Muscle layer of duodenum (tissue), 2 donors: ENCODE data around the gene EYS.

Experiments
- H3K27ac ChIP-seq: one replicate; pipeline ENCODE4 v1.7.0; 2013; ENCODE audit warnings: mild to moderate bottlenecking, low read length
- H3K27me3 ChIP-seq: one replicate; pipeline ENCODE4 v1.7.0; 2013; ENCODE audit warnings: low read depth, mild to moderate bottlenecking, control low read depth, low read length
- H3K36me3 ChIP-seq, 2 donors: one replicate each; pipeline ENCODE4 v1.7.0; 2013; ENCODE audit warnings: low read length in 2 of 2, control low read depth in 1 of 2, mild to moderate bottlenecking in 1 of 2; ENCODE audit not compliant: insufficient read depth in 2 of 2, control insufficient read depth in 1 of 2
- H3K4me1 ChIP-seq, 2 donors: one replicate each; pipeline ENCODE4 v1.7.0; 2013; ENCODE audit warnings: low read length in 2 of 2, mild to moderate bottlenecking in 2 of 2, control low read depth in 1 of 2, moderate library complexity in 1 of 2; ENCODE audit not compliant: insufficient read depth in 2 of 2, control insufficient read depth in 1 of 2
- H3K4me3 ChIP-seq, 2 donors: one replicate each; pipeline ENCODE4 v1.7.0; 2013; ENCODE audit warnings: low read length in 2 of 2, low read depth in 1 of 2, mild to moderate bottlenecking in 1 of 2
- H3K9me3 ChIP-seq, 2 donors: one replicate each; pipeline ENCODE4 v1.7.0; 2013; ENCODE audit warnings: low read length in 2 of 2, control low read depth in 1 of 2, mild to moderate bottlenecking in 1 of 2; ENCODE audit not compliant: control insufficient read depth in 1 of 2
- donor health status: healthy.

Gene EYS

GRCh38 chr6:64006246-64006645 is 1700.8 kb downstream of the EYS start:
- H3K27me3 ChIP-seq: no peaks in the 10 kb centered on the region
- H3K9me3 ChIP-seq: peaks cover 0 to 3% of the 10 kb centered on the region in 2 donors
- H3K4me3 ChIP-seq: no peak overlapping the region
- no peaks in the 10 kb centered on the region for H3K4me1 ChIP-seq
- H3K36me3 ChIP-seq: no peaks in the 10 kb centered on the region
- H3K27ac ChIP-seq: no peak overlapping the region

- Histone ChIP-seq H3K4me1 (no peaks in the 10 kb centered on the region), H3K27ac (no peak overlapping the region), H3K9me3 (no peaks in the 10 kb centered on the region), H3K27me3 (no peaks in the 10 kb centered on the region), H3K4me3 (no peak overlapping the region), H3K36me3 (no peaks in the 10 kb centered on the region)
Observed at GRCh38 chr6:64000818-64001491, 1706.1 kb downstream of the EYS start.

- Histone ChIP-seq H3K4me3 (no peak overlapping the region), H3K27me3 (no peaks in the 10 kb centered on the region), H3K9me3 (no peaks in the 10 kb centered on the region), H3K27ac (no peak overlapping the region), H3K4me1 (no peaks in the 10 kb centered on the region), H3K36me3 (no peaks in the 10 kb centered on the region)
Observed at GRCh38 chr6:63999613-64000012, 1707.4 kb downstream of the EYS start.

DNA sequence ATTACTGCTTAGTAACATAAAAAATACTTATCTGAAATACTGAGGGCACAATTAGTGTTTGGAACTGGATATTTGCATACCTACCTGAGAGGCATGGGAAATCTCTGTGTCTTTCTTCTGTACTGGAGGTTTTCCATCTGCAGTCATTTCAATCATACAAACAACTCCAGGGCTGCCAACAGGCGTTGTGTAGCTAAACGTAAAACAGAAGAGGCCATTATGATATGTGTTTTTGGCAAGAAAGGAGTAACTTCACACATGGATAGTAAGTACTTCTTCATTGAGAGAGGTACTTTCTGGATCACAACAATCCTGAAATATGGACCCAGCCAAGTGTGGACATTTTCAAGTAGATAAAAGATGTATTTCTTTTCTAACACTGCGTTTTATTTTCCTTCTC is 1708.0 kb downstream of the EYS start:
- H3K27ac ChIP-seq: no peak overlapping the region
- H3K36me3 ChIP-seq: no peaks in the 10 kb centered on the region
- no peaks in the 10 kb centered on the region for H3K4me1 ChIP-seq
- no peaks in the 10 kb centered on the region for H3K27me3 ChIP-seq
- no peak overlapping the region for H3K4me3 ChIP-seq
- no peaks in the 10 kb centered on the region for H3K9me3 ChIP-seq

- Histone ChIP-seq H3K9me3 (no peaks in the 10 kb centered on the region), H3K27me3 (no peaks in the 10 kb centered on the region), H3K4me1 (no peaks in the 10 kb centered on the region), H3K4me3 (no peak overlapping the region), H3K27ac (no peak overlapping the region), H3K36me3 (no peaks in the 10 kb centered on the region)
Observed at GRCh38 chr6:63997734-63998133, 1709.3 kb downstream of the EYS start.

DNA sequence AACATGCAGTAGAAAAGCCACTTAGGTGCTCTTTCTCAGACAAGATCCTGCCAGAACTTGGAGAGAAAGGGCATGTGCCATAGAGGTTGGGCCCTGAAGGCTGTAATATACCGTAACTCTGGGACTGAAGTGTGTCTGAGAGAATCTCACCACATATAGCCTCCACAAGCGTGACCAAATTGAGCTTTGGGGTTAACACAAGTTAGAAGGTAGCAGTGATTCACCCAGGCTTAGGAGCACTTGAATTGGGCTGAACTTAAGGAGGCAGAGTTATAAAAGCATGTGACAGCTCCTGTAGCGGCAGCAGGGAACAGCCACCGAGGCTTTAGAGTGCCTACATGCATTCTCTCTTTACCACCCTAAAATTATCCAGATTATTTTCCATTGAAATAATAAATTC is 1709.8 kb downstream of the EYS start:
- Histone ChIP-seq H3K4me3 (no peak overlapping the region), H3K36me3 (no peaks in the 10 kb centered on the region), H3K27me3 (no peaks in the 10 kb centered on the region), H3K4me1 (no peaks in the 10 kb centered on the region), H3K27ac (no peak overlapping the region), H3K9me3 (no peaks in the 10 kb centered on the region)

GRCh38 chr6:63985223-63985622 is 1721.8 kb downstream of the EYS start:
- Histone ChIP-seq H3K4me1 (no peaks in the 10 kb centered on the region), H3K4me3 (no peak overlapping the region), H3K9me3 (no peaks in the 10 kb centered on the region), H3K27me3 (no peaks in the 10 kb centered on the region), H3K36me3 (no peaks in the 10 kb centered on the region), H3K27ac (no peak overlapping the region)

GRCh38 chr6:63975699-63976098 is 1731.3 kb downstream of the EYS start:
- Histone ChIP-seq H3K27me3 (no peaks in the 10 kb centered on the region), H3K4me1 (no peaks in the 10 kb centered on the region), H3K9me3 (no peaks in the 10 kb centered on the region), H3K36me3 (no peaks in the 10 kb centered on the region), H3K4me3 (no peak overlapping the region), H3K27ac (no peak overlapping the region)

DNA sequence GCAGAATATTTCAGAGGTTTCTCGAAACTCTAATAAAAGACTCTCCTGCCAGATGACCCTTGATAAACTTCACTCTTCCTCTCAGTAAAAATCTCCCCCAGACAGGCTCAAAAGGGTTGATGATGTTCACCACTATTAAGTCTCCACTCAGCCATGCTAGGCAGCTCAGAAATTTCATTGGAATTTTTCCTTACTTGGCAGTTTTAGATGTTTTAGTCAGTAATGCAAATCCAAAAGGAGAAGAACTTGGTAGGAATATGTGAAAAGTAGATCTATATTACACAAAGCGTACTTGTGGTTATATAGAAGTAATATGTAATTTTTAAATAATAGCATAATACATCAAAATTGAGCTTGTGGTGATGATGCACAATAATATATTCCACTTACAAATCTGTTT is 1738.4 kb downstream of the EYS start:
- Histone ChIP-seq H3K4me1 (no peaks in the 10 kb centered on the region), H3K27ac (no peak overlapping the region), H3K36me3 (no peaks in the 10 kb centered on the region), H3K4me3 (no peak overlapping the region), H3K9me3 (no peaks in the 10 kb centered on the region), H3K27me3 (no peaks in the 10 kb centered on the region)

DNA sequence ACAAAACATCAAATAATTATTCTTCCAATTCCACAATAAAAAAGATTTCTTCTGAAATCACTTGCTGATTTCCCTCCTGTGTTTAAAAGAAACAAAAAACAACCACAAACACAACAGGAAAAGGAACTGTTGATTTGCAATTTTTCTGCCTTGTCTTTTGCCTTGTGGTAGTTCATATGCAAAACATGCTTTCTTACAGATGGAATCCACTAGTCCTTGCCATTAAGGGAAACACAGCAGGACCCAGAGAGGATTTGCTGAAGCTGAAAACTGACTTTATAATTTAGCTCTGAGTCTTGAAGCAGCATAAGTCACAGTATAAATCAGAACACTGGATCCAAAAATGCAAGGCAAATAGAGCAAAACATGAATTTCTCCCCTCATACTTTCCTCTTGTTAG is 1742.7 kb downstream of the EYS start:
- Histone ChIP-seq H3K36me3 (no peaks in the 10 kb centered on the region), H3K4me1 (no peaks in the 10 kb centered on the region), H3K9me3 (no peaks in the 10 kb centered on the region), H3K27ac (no peak overlapping the region), H3K27me3 (no peaks in the 10 kb centered on the region), H3K4me3 (no peak overlapping the region)

DNA sequence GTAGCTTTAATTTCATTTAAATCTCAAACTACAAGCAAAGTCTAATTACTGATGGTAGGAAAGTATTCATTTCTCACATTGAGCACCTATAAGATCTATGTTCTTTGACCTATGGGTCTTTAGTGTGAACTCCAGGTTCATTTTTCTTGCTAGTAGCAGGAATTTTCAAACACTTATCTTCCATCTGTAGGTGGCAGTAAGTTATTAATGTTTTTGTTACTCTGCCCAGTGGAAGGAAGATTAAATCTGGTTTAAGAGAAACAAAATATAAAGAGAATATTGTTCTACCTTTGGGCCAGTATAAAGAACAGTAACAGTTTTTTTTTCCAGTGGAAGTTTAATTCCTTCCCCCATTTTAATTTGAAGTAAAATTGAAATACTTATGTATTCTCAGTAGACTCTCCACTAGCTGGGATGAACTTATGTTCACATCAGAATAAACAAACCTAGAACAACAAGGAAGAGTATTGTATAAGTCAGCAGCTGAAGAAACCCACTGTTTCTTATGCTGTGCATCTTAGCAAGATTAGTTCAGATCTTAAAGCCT is 1743.2 kb downstream of the EYS start:
- Histone ChIP-seq H3K36me3 (no peaks in the 10 kb centered on the region), H3K4me1 (no peaks in the 10 kb centered on the region), H3K4me3 (no peak overlapping the region)

More for the DNA sequence above, 1743.2 kb downstream of the EYS start:
- no peaks in the 10 kb centered on the region for H3K9me3 ChIP-seq
- H3K27me3 ChIP-seq: no peaks in the 10 kb centered on the region
- no peak overlapping the region for H3K27ac ChIP-seq
